ENCODE measurements around the gene CD8A.

The CD8A gene

GRCh38 chr2:86775338-86775737 is 15.4 kb downstream of the CD8A start:
- no peaks in the 10 kb centered on the region for H3K79me1 ChIP-seq (ENCODE audit: low read length)
- no peak for DNase-seq

GRCh38 chr2:86774862-86775261 is 15.9 kb downstream of the CD8A start:
- Histone ChIP-seq H3K4me2 (ENCODE audit: low read length) (no peak overlapping the region), H3K4me1 (ENCODE audit: control insufficient read depth in 1 of 2, insufficient read depth in 2 of 2, low read length in 2 of 2) (no peaks in the 10 kb centered on the region), H2BK5ac (ENCODE audit: low read depth, low read length, poor library complexity) (no peak overlapping the region), H4K8ac (ENCODE audit: low read depth, low read length) (no peak overlapping the region), H3K36me3 (ENCODE audit: control insufficient read depth in 1 of 2, insufficient read depth in 2 of 2, low read length in 2 of 2) (peaks cover 2 to 10% of the 10 kb centered on the region in 2 experiments), H3K27ac (ENCODE audit: low read depth, low read length) (no peak overlapping the region), H2AK5ac (ENCODE audit: low read length) (no peak overlapping the region), H4K91ac (ENCODE audit: low read depth, low read length) (no peak overlapping the region), H2BK120ac (ENCODE audit: insufficient read depth, low read length, poor library complexity) (no peak overlapping the region), H3K14ac (ENCODE audit: low read length) (no peak overlapping the region), H2BK12ac (ENCODE audit: low read length) (no peak overlapping the region), H3K9me3 (ENCODE audit: insufficient read depth, low read depth, low read length) (no peaks in the 10 kb centered on the region), H3K4me3 (ENCODE audit: low read depth, low read length) (no peak overlapping the region), H3K9ac (ENCODE audit: low read length) (no peak overlapping the region), H3K4ac (ENCODE audit: low read depth, low read length) (no peak overlapping the region), H3K18ac (ENCODE audit: low read length) (no peak overlapping the region), H3K79me1 (ENCODE audit: low read length) (no peaks in the 10 kb centered on the region), H3K27me3 (ENCODE audit: insufficient read depth, low read length) (no peaks in the 10 kb centered on the region), H3K79me2 (ENCODE audit: control insufficient read depth, insufficient read depth, low read length, poor library complexity) (no peaks in the 10 kb centered on the region), H4K12ac (ENCODE audit: low read depth, low read length) (no peak overlapping the region), H2AFZ (ENCODE audit: insufficient read depth, low read length, poor library complexity) (no peak overlapping the region), H3K23ac (ENCODE audit: low read length) (no peak overlapping the region)
- no peak for DNase-seq
- WGBS (ENCODE audit: extremely low coverage, insufficient coverage, insufficient read length) = no CpG with 5 or more reads among the region's 5 CpGs

More at GRCh38 chr2:86775338-86775737, 15.4 kb downstream of the CD8A start:
- H3K9me3 ChIP-seq (ENCODE audit: insufficient read depth, low read depth, low read length) = no peaks in the 10 kb centered on the region
- H2BK12ac ChIP-seq (ENCODE audit: low read length) = no peak overlapping the region
- no peak overlapping the region for H3K14ac ChIP-seq (ENCODE audit: low read length)
- H3K4me1 ChIP-seq (ENCODE audit: control insufficient read depth in 1 of 2, insufficient read depth in 2 of 2, low read length in 2 of 2) = no peaks in the 10 kb centered on the region
- H3K23ac ChIP-seq (ENCODE audit: low read length) = no peak overlapping the region
- H3K4ac ChIP-seq (ENCODE audit: low read depth, low read length) = no peak overlapping the region
- H4K91ac ChIP-seq (ENCODE audit: low read depth, low read length) = no peak overlapping the region
- no peak overlapping the region for H4K12ac ChIP-seq (ENCODE audit: low read depth, low read length)
- H3K27me3 ChIP-seq (ENCODE audit: insufficient read depth, low read length) = no peaks in the 10 kb centered on the region
- no peak overlapping the region for H3K9ac ChIP-seq (ENCODE audit: low read length)
- no CpG with 5 or more reads among the region's 4 CpGs for WGBS (ENCODE audit: extremely low coverage, insufficient coverage, insufficient read length)
- H2BK120ac ChIP-seq (ENCODE audit: insufficient read depth, low read length, poor library complexity) = no peak overlapping the region
- H3K4me2 ChIP-seq (ENCODE audit: low read length) = no peak overlapping the region
- no peak overlapping the region for H2AFZ ChIP-seq (ENCODE audit: insufficient read depth, low read length, poor library complexity)
- H3K18ac ChIP-seq (ENCODE audit: low read length) = no peak overlapping the region
- peaks cover 2 to 9% of the 10 kb centered on the region in 2 experiments for H3K36me3 ChIP-seq (ENCODE audit: control insufficient read depth in 1 of 2, insufficient read depth in 2 of 2, low read length in 2 of 2)
- H3K79me2 ChIP-seq (ENCODE audit: control insufficient read depth, insufficient read depth, low read length, poor library complexity) = no peaks in the 10 kb centered on the region
- H2BK5ac ChIP-seq (ENCODE audit: low read depth, low read length, poor library complexity) = no peak overlapping the region
- no peak overlapping the region for H4K8ac ChIP-seq (ENCODE audit: low read depth, low read length)
- H3K27ac ChIP-seq (ENCODE audit: low read depth, low read length) = no peak overlapping the region
- no peak overlapping the region for H3K4me3 ChIP-seq (ENCODE audit: low read depth, low read length)
- no peak overlapping the region for H2AK5ac ChIP-seq (ENCODE audit: low read length)

- no peaks in the 10 kb centered on the region for H3K79me1 ChIP-seq (ENCODE audit: low read length)
- no peaks in the 10 kb centered on the region for H3K27me3 ChIP-seq (ENCODE audit: insufficient read depth, low read length)
- no peak overlapping the region for H4K91ac ChIP-seq (ENCODE audit: low read depth, low read length)
- WGBS (ENCODE audit: extremely low coverage, insufficient coverage, insufficient read length) = no CpG with 5 or more reads among the region's 5 CpGs
- no peak overlapping the region for H3K4me3 ChIP-seq (ENCODE audit: low read depth, low read length)
- H3K4me2 ChIP-seq (ENCODE audit: low read length) = no peak overlapping the region
- no peak overlapping the region for H3K23ac ChIP-seq (ENCODE audit: low read length)
- H4K8ac ChIP-seq (ENCODE audit: low read depth, low read length) = no peak overlapping the region
- no peak overlapping the region for H3K4ac ChIP-seq (ENCODE audit: low read depth, low read length)
- H3K4me1 ChIP-seq (ENCODE audit: control insufficient read depth in 1 of 2, insufficient read depth in 2 of 2, low read length in 2 of 2) = no peaks in the 10 kb centered on the region
- no peak overlapping the region for H3K18ac ChIP-seq (ENCODE audit: low read length)
- H3K36me3 ChIP-seq (ENCODE audit: control insufficient read depth in 1 of 2, insufficient read depth in 2 of 2, low read length in 2 of 2) = peaks cover 4 to 14% of the 10 kb centered on the region in 2 experiments
- no peak overlapping the region for H3K9ac ChIP-seq (ENCODE audit: low read length)
- H2BK5ac ChIP-seq (ENCODE audit: low read depth, low read length, poor library complexity) = no peak overlapping the region
- no peak overlapping the region for H2BK120ac ChIP-seq (ENCODE audit: insufficient read depth, low read length, poor library complexity)
- H2AK5ac ChIP-seq (ENCODE audit: low read length) = no peak overlapping the region
- DNase-seq = no peak
- H2BK12ac ChIP-seq (ENCODE audit: low read length) = no peak overlapping the region
- no peak overlapping the region for H4K12ac ChIP-seq (ENCODE audit: low read depth, low read length)
- H3K27ac ChIP-seq (ENCODE audit: low read depth, low read length) = no peak overlapping the region
- H3K79me2 ChIP-seq (ENCODE audit: control insufficient read depth, insufficient read depth, low read length, poor library complexity) = no peaks in the 10 kb centered on the region
- H3K14ac ChIP-seq (ENCODE audit: low read length) = no peak overlapping the region
- no peaks in the 10 kb centered on the region for H3K9me3 ChIP-seq (ENCODE audit: insufficient read depth, low read depth, low read length)
- no peak overlapping the region for H2AFZ ChIP-seq (ENCODE audit: insufficient read depth, low read length, poor library complexity)
Observed at GRCh38 chr2:86772611-86773010, 18.1 kb downstream of the CD8A start.

- Histone ChIP-seq H3K27ac (ENCODE audit: low read depth, low read length) (no peak overlapping the region), H3K9me3 (ENCODE audit: insufficient read depth, low read depth, low read length) (no peaks in the 10 kb centered on the region), H2AK5ac (ENCODE audit: low read length) (no peak overlapping the region), H3K4me3 (ENCODE audit: low read depth, low read length) (no peak overlapping the region), H3K79me2 (ENCODE audit: control insufficient read depth, insufficient read depth, low read length, poor library complexity) (no peaks in the 10 kb centered on the region), H3K27me3 (ENCODE audit: insufficient read depth, low read length) (no peaks in the 10 kb centered on the region), H3K4me1 (ENCODE audit: control insufficient read depth in 1 of 2, insufficient read depth in 2 of 2, low read length in 2 of 2) (no peaks in the 10 kb centered on the region), H2AFZ (ENCODE audit: insufficient read depth, low read length, poor library complexity) (no peak overlapping the region), H3K79me1 (ENCODE audit: low read length) (no peaks in the 10 kb centered on the region), H3K4me2 (ENCODE audit: low read length) (no peak overlapping the region), H2BK120ac (ENCODE audit: insufficient read depth, low read length, poor library complexity) (no peak overlapping the region), H4K91ac (ENCODE audit: low read depth, low read length) (no peak overlapping the region), H2BK5ac (ENCODE audit: low read depth, low read length, poor library complexity) (no peak overlapping the region), H2BK12ac (ENCODE audit: low read length) (no peak overlapping the region), H3K36me3 (ENCODE audit: control insufficient read depth in 1 of 2, insufficient read depth in 2 of 2, low read length in 2 of 2) (peaks cover 4 to 15% of the 10 kb centered on the region in 2 experiments), H4K12ac (ENCODE audit: low read depth, low read length) (no peak overlapping the region), H3K14ac (ENCODE audit: low read length) (no peak overlapping the region), H3K18ac (ENCODE audit: low read length) (no peak overlapping the region), H3K9ac (ENCODE audit: low read length) (no peak overlapping the region), H4K8ac (ENCODE audit: low read depth, low read length) (no peak overlapping the region), H3K23ac (ENCODE audit: low read length) (no peak overlapping the region), H3K4ac (ENCODE audit: low read depth, low read length) (no peak overlapping the region)
- no CpG with 5 or more reads among the region's 6 CpGs for WGBS (ENCODE audit: extremely low coverage, insufficient coverage, insufficient read length)
- DNase-seq = no peak
Observed at GRCh38 chr2:86770816-86771301, 19.9 kb downstream of the CD8A start.
